Activated naive CD4-positive, alpha-beta T cell treated with Interleukin-2 at 50 U/mL for 16 hours (primary cell): ENCODE results near the gene STARD8.
"Not testable (repeated sequence)": the region's sequence is repeated elsewhere in the genome, so short reads cannot be mapped to it uniquely, and the experiment has no call there.

Experiments used
- DNase-seq: peaks from one replicate; pipeline ENCODE4 v3.0.0-alpha.2; 2020

STARD8 gene

GRCh38 chrX:68718443-68718820 lies 71.0 kb downstream of the STARD8 start:
- no peak for DNase-seq

- no peak for DNase-seq
Measured at GRCh38 chrX:68719181-68719903, 71.9 kb downstream of the STARD8 start.

GRCh38 chrX:68719904-68720614 lies 72.6 kb downstream of the STARD8 start:
- no peak for DNase-seq

- no peak for DNase-seq
Measured at GRCh38 chrX:68720851-68721250, 73.4 kb downstream of the STARD8 start.

GRCh38 chrX:68721546-68721945 lies 74.1 kb downstream of the STARD8 start:
- no peak for DNase-seq

- no peak for DNase-seq
Measured at GRCh38 chrX:68721991-68722860, 74.8 kb downstream of the STARD8 start.

GRCh38 chrX:68723491-68724155 lies 76.2 kb downstream of the STARD8 start:
- no peak for DNase-seq

- DNase-seq = no peak
Measured at GRCh38 chrX:68724531-68725020, 77.1 kb downstream of the STARD8 start.

GRCh38 chrX:68725756-68726365 lies 78.4 kb downstream of the STARD8 start:
- DNase-seq = no peak

- no peak for DNase-seq
Measured at GRCh38 chrX:68726366-68726765, 78.9 kb downstream of the STARD8 start.

- DNase-seq = no peak
Measured at GRCh38 chrX:68727696-68728095, 80.2 kb downstream of the STARD8 start.

GRCh38 chrX:68728186-68728585 lies 80.7 kb downstream of the STARD8 start:
- DNase-seq = no peak

GRCh38 chrX:68731254-68731653 lies 83.8 kb downstream of the STARD8 start:
- no peak for DNase-seq

GRCh38 chrX:68732906-68733493 lies 85.5 kb downstream of the STARD8 start:
- peak; percentile 57 for DNase-seq

GRCh38 chrX:68735266-68735665 lies 87.8 kb downstream of the STARD8 start:
- no peak for DNase-seq

GRCh38 chrX:68741864-68742263 lies 94.4 kb downstream of the STARD8 start:
- not testable (repeated sequence) for DNase-seq

- DNase-seq = no peak
Measured at GRCh38 chrX:68743754-68744153, 96.3 kb downstream of the STARD8 start.

GRCh38 chrX:68746988-68747387 lies 99.5 kb downstream of the STARD8 start:
- no peak for DNase-seq

GRCh38 chrX:68748030-68748429 lies 100.6 kb downstream of the STARD8 start:
- no peak for DNase-seq

- DNase-seq = no peak
Measured at GRCh38 chrX:68749426-68749825, 102.0 kb downstream of the STARD8 start.

- DNase-seq = no peak
Measured at GRCh38 chrX:68750316-68750715, 102.8 kb downstream of the STARD8 start.

- DNase-seq = no peak
Measured at GRCh38 chrX:68751372-68751771, 103.9 kb downstream of the STARD8 start.
